Stimulated activated CD4-positive, alpha-beta T cell treated with anti-CD3 and anti-CD28 coated beads, Interleukin-15, amount 100 ng/mL, for 24 hours (primary cell): ENCODE results near the gene MFSD12.
"Not testable (repeated sequence)": the region's sequence is repeated elsewhere in the genome, so short reads cannot be mapped to it uniquely, and the experiment has no call there.

ENCODE experiments used
- DNase-seq: peaks from one replicate; pipeline ENCODE4 v3.0.0-alpha.2; 2020

MFSD12 gene

GRCh38 chr19:3521104-3521445 lies 36.3 kb downstream of the MFSD12 start:
- DNase-seq: no peak

- DNase-seq: no peak
Measured at GRCh38 chr19:3520166-3521103, 37.0 kb downstream of the MFSD12 start.

GRCh38 chr19:3519126-3519525 lies 38.3 kb downstream of the MFSD12 start:
- DNase-seq: no peak

- DNase-seq: no peak
Measured at GRCh38 chr19:3518659-3519058, 38.7 kb downstream of the MFSD12 start.

GRCh38 chr19:3518255-3518654 lies 39.1 kb downstream of the MFSD12 start:
- DNase-seq: no peak

GRCh38 chr19:3517638-3518037 lies 39.7 kb downstream of the MFSD12 start:
- DNase-seq: no peak

GRCh38 chr19:3516675-3517207 lies 40.6 kb downstream of the MFSD12 start:
- peak; percentile 32 for DNase-seq

DNA sequence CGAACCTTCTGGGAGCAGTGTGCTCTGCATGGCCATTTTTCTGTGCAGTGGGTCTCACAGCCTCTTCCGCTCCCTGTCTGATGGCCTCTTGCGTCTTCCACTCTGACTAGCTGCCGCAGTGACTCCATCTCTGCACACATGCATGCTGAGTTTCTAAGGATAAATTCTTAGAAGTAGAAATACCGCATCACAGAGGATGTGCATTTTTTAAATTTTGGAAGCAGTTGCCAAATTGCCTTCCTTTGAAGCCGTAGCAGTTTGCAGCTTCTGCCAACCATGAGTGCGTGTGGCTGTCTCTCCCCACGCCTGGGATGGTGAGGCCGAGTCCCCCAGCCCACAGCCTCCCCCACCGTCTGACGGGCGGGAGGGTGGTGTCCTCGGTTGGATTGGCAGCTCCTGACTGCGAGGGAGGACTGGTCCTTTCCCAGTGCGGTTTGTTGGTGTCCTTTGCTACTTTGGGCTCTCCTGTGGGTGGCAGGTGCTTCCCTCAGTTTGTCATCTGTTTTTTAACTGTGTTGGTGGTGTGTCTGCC lies 41.4 kb downstream of the MFSD12 start:
- DNase-seq: no peak

- no peak for DNase-seq
Measured at GRCh38 chr19:3514930-3515329, 42.5 kb downstream of the MFSD12 start.

DNA sequence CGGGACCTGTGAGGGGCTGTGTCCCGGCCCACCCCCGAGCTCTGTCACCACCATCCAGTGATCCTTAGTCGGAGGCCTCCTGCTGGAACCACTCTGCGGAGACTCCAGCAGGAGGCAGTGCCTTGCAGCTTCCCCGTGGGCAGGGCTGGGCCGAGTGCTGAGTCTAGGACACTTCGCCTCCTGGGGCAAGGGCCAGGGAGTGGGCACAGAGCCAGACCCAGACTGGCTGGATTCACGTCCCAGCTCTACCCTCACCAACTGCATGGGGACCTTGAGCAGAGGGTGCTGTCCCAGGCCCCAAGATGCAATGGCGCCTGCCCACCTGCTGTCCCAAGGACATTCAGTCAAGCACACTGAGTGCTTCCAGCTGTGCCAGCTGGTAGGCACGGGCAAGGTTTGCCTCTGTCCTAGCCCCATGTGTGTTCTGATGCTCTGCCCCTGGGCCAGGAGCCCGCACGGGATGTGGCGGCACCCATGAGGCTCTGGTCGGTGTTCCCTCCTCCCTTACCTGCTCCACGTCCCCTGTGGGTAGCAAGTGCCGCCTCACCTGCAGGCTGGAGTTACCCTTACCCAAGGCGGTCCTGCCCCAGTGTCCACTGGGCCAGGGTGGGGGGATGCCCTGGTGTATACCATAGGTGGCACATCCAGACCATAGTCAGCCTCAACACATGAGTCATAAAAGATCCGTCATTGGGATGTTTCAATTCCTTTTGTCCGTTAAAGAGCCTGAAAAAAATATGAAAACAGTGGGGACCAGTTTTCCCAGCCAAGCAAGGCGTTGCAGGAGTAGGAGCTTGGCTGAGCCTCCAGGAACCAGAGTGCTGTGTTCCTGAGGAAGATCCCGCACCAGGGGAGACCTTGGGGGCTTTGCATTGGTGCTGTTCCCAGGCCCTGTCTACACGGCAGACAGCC lies 43.9 kb downstream of the MFSD12 start:
- no peak for DNase-seq

DNA sequence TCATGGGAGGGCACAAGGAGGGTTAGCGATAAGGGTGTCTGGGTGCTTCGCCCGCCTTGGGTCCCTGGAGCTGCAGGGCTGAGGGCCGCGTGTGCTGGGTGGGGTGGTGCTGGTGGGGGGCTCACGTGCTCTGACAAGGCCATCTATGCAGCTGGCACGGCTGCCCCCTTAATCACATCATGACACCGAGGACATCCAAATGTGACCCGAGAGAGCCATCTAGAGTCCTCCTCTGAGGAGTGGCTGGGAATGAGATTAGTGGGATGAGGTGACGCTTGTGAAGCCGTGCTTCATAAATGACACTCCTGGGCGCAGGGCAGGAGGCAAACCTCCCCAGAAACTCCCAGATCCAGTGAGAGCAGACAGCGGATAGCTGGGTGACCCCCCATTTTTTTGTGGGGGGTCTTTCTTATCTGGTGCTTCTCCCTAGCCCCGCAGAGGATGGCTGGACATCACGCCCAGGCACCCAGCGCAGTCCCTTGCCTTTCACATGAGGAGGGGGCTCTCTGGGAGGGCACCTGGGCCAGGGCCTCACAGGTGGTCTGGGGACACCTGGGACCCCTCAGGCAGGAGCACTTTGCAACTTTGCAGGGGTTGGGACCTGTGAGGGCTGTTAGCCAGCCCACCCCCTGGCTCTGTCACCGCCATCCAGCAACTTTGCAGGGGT lies 44.7 kb downstream of the MFSD12 start:
- DNase-seq: no peak

GRCh38 chr19:3511506-3512251 lies 45.7 kb downstream of the MFSD12 start:
- no peak for DNase-seq

- no peak for DNase-seq
Measured at GRCh38 chr19:3510727-3511126, 46.7 kb downstream of the MFSD12 start.

- DNase-seq: peak; percentile 65
Measured at GRCh38 chr19:3509566-3509989, 47.8 kb downstream of the MFSD12 start.

DNA sequence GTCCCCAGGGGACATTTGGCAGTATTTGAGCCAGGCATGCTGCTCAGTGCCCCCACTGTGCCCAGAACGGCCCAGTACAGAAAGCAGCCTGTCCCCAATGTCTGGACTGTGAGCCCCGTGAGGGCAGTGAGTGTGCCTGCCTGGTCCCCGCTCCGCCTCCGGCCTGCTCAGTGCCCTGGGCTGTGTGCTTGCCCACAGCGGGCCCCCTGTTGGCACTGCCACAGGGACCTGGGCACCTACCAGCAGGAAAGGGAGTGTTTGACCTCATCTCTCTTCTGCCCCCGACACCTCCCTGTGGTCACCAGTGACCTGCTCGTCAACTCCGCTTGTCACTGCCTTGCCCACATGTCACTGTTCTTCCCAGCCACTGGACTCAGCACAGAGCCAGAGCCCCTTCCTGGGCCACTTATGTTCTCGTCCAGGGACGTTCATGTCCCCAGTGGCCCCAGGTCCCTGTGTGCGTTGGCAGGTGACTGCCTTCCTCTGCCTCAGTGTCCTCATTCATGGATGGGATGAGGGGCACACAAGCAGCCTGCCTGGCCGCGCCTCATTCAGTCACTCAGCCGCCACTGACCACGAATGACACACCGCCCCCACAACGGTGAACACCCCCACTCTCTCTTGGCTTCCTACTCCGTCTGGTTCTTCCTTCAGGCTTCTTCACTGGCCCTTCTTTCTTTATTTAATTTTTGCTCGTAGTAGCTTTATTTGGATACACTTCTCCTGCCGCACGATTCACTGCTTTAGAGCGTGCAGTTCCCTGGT lies 48.4 kb downstream of the MFSD12 start:
- DNase-seq: peak; percentile 28

- not testable (repeated sequence) for DNase-seq
Measured at GRCh38 chr19:3508121-3508661, 49.2 kb downstream of the MFSD12 start.

DNA sequence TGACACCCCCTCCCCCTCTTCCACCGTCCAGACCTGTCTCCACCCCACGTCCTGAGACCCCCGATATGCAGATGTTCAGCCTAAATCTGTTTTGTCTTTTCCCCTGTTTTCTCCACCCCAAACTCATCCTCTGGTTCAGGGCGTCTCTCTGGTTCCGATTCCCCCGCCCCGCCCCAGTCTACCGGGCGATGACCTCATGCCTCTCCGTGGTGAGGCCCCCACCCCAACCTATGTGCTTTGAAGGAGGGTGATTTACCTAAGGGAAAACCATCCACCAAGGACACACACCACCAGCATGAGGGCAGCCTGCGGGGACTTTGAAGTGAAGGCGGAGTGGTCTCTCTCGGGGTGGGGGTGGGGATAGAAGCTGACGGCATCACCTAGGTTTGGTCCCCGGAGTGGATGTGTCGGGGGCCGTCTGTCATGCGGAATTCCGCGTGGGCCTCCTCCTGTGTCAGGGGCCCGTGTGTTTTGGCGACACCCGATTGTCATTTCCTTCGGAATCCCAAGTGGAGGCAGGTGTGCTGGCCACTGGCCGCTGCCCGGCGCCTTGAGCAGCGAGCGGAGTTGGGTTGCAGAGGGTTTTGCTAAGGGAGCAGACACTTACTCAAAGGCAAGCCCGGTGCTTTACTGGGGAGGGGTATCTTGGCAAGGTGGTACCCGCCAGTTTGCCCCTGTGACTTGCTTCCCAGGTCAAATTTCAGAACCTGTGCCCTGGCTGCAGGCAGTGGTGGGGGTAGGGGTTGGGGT lies 49.8 kb downstream of the MFSD12 start:
- peak; percentile 50 for DNase-seq

DNA sequence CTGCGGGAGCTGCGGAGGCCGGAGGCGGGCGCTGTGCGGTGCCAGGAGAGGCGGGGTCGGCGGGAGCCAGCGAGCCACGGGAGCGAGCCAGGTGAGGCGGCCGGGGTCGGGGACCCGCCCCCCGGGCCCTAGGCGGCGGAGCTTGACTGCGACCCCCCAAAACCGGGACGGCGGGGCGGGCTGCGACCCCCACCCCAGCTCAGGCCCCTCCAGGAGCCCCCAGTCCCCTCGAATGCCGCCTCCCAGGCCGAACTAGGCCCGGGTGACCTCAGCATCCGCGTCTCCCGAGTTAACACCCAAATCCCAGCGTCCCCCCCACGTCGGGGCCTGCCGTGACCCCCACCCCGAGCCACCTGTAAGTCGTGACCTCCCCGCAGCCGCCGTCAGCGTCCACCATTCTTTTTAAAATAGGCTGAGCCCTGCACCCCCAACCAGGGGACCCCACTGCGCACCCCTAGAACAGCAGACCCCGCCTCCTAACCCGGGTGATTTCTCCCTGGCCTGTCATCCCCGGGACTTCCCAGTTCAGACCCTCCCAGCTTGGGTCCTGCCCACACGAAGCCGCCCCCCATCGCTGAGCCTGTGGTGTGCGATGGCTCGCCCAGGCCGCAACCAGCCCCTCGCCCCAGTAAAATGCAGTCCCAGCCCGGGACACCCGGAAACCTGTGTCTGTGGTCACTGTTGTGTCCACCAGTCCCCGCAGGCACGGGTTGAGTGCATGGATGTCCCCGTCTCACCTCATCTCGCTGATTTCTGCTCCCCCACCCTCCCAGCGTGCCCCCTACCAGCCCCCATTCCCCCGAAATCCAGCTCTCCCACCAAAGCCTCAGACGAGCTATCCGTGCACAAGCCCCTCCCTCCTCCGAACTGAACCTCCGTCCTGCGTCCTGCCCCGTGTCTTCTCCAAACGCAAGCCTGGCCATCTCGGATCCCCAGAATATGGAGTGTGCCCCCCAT lies 50.7 kb downstream of the MFSD12 start:
- peak; percentile 44 for DNase-seq
